ENCODE results near the gene KCNIP1. TPM values are rescaled to one million over a fixed set of nuclear protein-coding genes. Genes with fewer than 3 reads are reported as not detected.

KCNIP1 gene
- total and polyA plus RNA-seq, 8 donors: 0.35 to 4.9 (median 2.5) TPM

- no peak overlapping the region for H3K4me3 ChIP-seq
- ATAC-seq: no peak
- no peaks in the 10 kb centered on the region for H3K36me3 ChIP-seq
- no peaks in the 10 kb centered on the region for H3K27me3 ChIP-seq
- H3K27ac ChIP-seq: no peak overlapping the region
- no peak for DNase-seq
- peaks cover 0 to 4% of the 10 kb centered on the region in 2 donors for H3K9me3 ChIP-seq
- intact Hi-C loops (cut with DNase I): no loop called here
- TF ChIP-seq CTCF (IDR thresholded peaks at IDR 0.05): no peak
- peaks cover 0 to 2% of the 10 kb centered on the region in 2 donors for H3K4me1 ChIP-seq
Observed at GRCh38 chr5:170477906-170478305, 25.9 kb upstream of the KCNIP1 start.

GRCh38 chr5:170478306-170478705 is 25.5 kb upstream of the KCNIP1 start:
- DNase-seq: no peak
- peaks cover 0 to 2% of the 10 kb centered on the region in 2 donors for H3K4me1 ChIP-seq
- TF ChIP-seq CTCF (IDR thresholded peaks at IDR 0.05): no peak
- no peak overlapping the region for H3K27ac ChIP-seq
- H3K36me3 ChIP-seq: no peaks in the 10 kb centered on the region
- H3K4me3 ChIP-seq: no peak overlapping the region
- H3K9me3 ChIP-seq: peaks cover 0 to 4% of the 10 kb centered on the region in 2 donors
- intact Hi-C loops (cut with DNase I): no loop called here
- ATAC-seq: no peak
- no peaks in the 10 kb centered on the region for H3K27me3 ChIP-seq

DNA sequence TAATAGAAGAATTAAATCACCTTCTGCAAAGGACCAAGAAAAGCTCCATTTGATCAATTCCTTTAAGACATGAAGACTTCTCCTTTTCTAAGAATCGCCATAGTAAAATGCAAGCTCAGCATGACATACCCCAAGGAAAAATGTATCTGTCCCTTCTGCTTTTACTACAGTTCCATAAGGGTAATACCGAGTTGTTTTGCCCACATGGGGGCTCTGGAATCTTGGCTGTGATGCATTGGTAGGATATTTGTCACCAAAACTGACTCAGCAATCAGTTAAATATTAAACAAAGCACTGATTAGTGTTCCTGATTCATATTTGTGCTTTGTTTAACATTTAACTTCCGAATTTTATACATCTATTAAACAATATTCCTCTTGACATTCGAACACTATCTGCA is 24.3 kb upstream of the KCNIP1 start:
- DNase-seq (no peak), ATAC-seq (no peak)
- no peak overlapping the region for H3K4me3 ChIP-seq
- intact Hi-C loops (cut with DNase I): no loop called here
- H3K27me3 ChIP-seq: no peaks in the 10 kb centered on the region
- no peak overlapping the region for H3K27ac ChIP-seq
- H3K36me3 ChIP-seq: no peaks in the 10 kb centered on the region
- H3K9me3 ChIP-seq: peaks cover 0 to 4% of the 10 kb centered on the region in 2 donors
- H3K4me1 ChIP-seq: peaks cover 0 to 2% of the 10 kb centered on the region in 2 donors
- TF ChIP-seq CTCF (IDR thresholded peaks at IDR 0.05): no peak

DNA sequence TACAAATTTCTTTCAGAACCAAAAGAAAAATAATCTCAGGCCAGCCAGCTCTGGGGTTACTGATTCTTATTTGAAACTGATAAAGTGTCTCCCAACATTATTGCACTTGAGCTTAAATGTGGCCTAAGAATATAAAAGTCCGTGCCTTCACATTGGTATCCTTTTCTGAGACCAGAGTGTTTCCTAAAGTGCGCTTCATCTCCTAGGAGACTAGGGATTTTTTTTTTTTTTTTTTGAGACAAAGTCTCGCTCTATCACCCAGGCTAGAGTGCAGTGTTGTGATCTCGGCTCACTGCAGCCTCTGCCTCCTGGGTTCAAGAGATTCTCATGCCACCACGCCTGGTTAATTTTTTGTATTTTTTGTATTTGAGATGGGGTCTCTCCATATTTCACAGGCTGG is 23.6 kb upstream of the KCNIP1 start:
- no peaks in the 10 kb centered on the region for H3K27me3 ChIP-seq
- no peaks in the 10 kb centered on the region for H3K9me3 ChIP-seq
- H3K4me3 ChIP-seq: no peak overlapping the region
- no peaks in the 10 kb centered on the region for H3K36me3 ChIP-seq
- intact Hi-C loops (cut with DNase I): no loop called here
- no peak for TF ChIP-seq CTCF (IDR thresholded peaks at IDR 0.05)
- H3K27ac ChIP-seq: no peak overlapping the region
- peaks cover 0 to 2% of the 10 kb centered on the region in 2 donors for H3K4me1 ChIP-seq
- no peak for DNase-seq
- ATAC-seq: no peak

- Histone ChIP-seq H3K4me1 (peaks cover 0 to 2% of the 10 kb centered on the region in 2 donors), H3K27ac (no peak overlapping the region), H3K27me3 (no peaks in the 10 kb centered on the region), H3K9me3 (no peaks in the 10 kb centered on the region), H3K36me3 (no peaks in the 10 kb centered on the region), H3K4me3 (no peak overlapping the region)
- TF ChIP-seq CTCF (IDR thresholded peaks at IDR 0.05): no peak
- ATAC-seq (no peak), DNase-seq (no peak)
- intact Hi-C loops (cut with DNase I): no loop called here
Observed at GRCh38 chr5:170481849-170482248, 22.0 kb upstream of the KCNIP1 start.

All from left lung (tissue), 10 donors.